Measurements from ENCODE around the gene TFAP2C. TPM values are rescaled to one million over a fixed set of nuclear protein-coding genes. Genes with fewer than 3 reads are reported as not detected.

TFAP2C gene
- total and polyA plus RNA-seq, 10 of the 15 experiments (the other 5 are each of a cell fraction or from before 2014, with no cell fraction given), result 0.49 TPM; not detected in 9

- DNase-seq (ENCODE audit: low read depth, low spot score), result no peak
- Histone ChIP-seq H3K4me1 (ENCODE audit: control insufficient read depth, insufficient read depth, low read length) (no peaks in the 10 kb centered on the region), H3K27me3 (replicated peaks in 1 of 2; ENCODE audit: control insufficient read depth in 2 of 2, insufficient read depth in 2 of 2, low read length in 1 of 2) (no peaks in the 10 kb centered on the region), H3K9me3 (replicated peaks; ENCODE audit: control insufficient read depth, insufficient read depth, low read length) (no peaks in the 10 kb centered on the region), H2AFZ (ENCODE audit: control insufficient read depth, low read depth, low read length) (no peak overlapping the region), H4K20me1 (ENCODE audit: control insufficient read depth, insufficient read depth) (no peaks in the 10 kb centered on the region), H3K4me2 (ENCODE audit: control insufficient read depth, insufficient read depth) (no peak overlapping the region), H3K27ac (ENCODE audit: control insufficient read depth, insufficient read depth) (no peak overlapping the region), H3K9ac (ENCODE audit: control insufficient read depth, insufficient read depth, low read length) (no peak overlapping the region), H3K36me3 (ENCODE audit: control insufficient read depth in 2 of 2, insufficient read depth in 2 of 2, low read length in 1 of 2) (no peaks in the 10 kb centered on the region), H3K4me3 (no peak overlapping the region), H3K79me2 (ENCODE audit: control insufficient read depth, insufficient read depth, low read length) (no peaks in the 10 kb centered on the region)
- no TSS peak for BruUV-seq (replicated peaks)
- no peak for ATAC-seq
- FAIRE-seq, result no peak
- ChIA-PET SMC1A (ENCODE audit: uncharacterized antibody, unreplicated experiment) (no interaction called here), CTCF (interaction anchor here (0.6 kb wide), 1 partner anchor 1602 kb away, joined by 3 read pairs; no protein-coding TSS in a partner anchor), RAD21 (ENCODE audit: unreplicated experiment) (no interaction called here), POLR2A (no interaction called here)
- no peak for TF ChIP-seq CBX3 (IDR thresholded peaks at IDR 0.05; ENCODE audit: borderline replicate concordance, low read depth)
- no peak for TF ChIP-seq ETV6 (conservative IDR thresholded peaks at IDR 0.05 in 1 of 2, IDR thresholded peaks at IDR 0.05 in 1 of 2; ENCODE audit: borderline replicate concordance in 1 of 2, low read depth in 1 of 2)
- TF ChIP-seq POLR2AphosphoS5 (IDR thresholded peaks at IDR 0.05; ENCODE audit: low read length), result no peak
- no peak for TF ChIP-seq POU2F2 (IDR thresholded peaks at IDR 0.05; ENCODE audit: borderline replicate concordance, low read depth, low read length)
- no peak for TF ChIP-seq BACH1 (IDR thresholded peaks at IDR 0.05; ENCODE audit: borderline replicate concordance)
- TF ChIP-seq ZNF384 (IDR thresholded peaks at IDR 0.05; ENCODE audit: borderline replicate concordance, low read depth, low read length), result no peak
- TF ChIP-seq GABPA (IDR thresholded peaks at IDR 0.05; ENCODE audit: low read depth), result no peak
- no peak for TF ChIP-seq E2F8 (IDR thresholded peaks at IDR 0.05; ENCODE audit: low read depth, partially characterized antibody)
- no peak for TF ChIP-seq SIX5 (IDR thresholded peaks at IDR 0.05; ENCODE audit: low read depth, low read length, severe bottlenecking)
- no peak for TF ChIP-seq ZNF217 (IDR thresholded peaks at IDR 0.05)
- TF ChIP-seq TAF1 (IDR thresholded peaks at IDR 0.05; ENCODE audit: borderline replicate concordance, low read depth, low read length), result no peak
- intact Hi-C loops (cut with micrococcal nuclease; ENCODE audit: unreplicated experiment) (no loop called here), in situ Hi-C loops (cut with MboI) (no loop called here)
Observed at GRCh38 chr20:56592211-56592610, 36.9 kb upstream of the TFAP2C start.

All from GM12878 (cell line).